ENCODE measurements around the gene OR5H14. TPM values are rescaled to one million over a fixed set of nuclear protein-coding genes. Genes with fewer than 3 reads are reported as not detected.

Gene OR5H14
- total and polyA plus RNA-seq, 10 of the 15 experiments (the other 5 are each of a cell fraction or from before 2014, with no cell fraction given), result not detected

- TF ChIP-seq ZBTB11 (CRISPR knock-in tag; IDR thresholded peaks at IDR 0.05), result no peak
- no peak for TF ChIP-seq ASH2L (IDR thresholded peaks at IDR 0.05; ENCODE audit: borderline replicate concordance, low read depth)
- TF ChIP-seq TAF1 (IDR thresholded peaks at IDR 0.05; ENCODE audit: borderline replicate concordance, low read depth, low read length), result no peak
- TF ChIP-seq PAX8 (IDR thresholded peaks at IDR 0.05), result no peak
Measured at GRCh38 chr3:98172621-98173020, 25.3 kb downstream of the OR5H14 start (continued).

- FAIRE-seq (no peak), DNase-seq (ENCODE audit: low read depth, low spot score) (no peak), ATAC-seq (no peak)
- ChIA-PET SMC1A (ENCODE audit: uncharacterized antibody, unreplicated experiment) (no interaction called here), RAD21 (ENCODE audit: unreplicated experiment) (no interaction called here), CTCF (no interaction called here), POLR2A (no interaction called here)
- Histone ChIP-seq H3K4me1 (ENCODE audit: control insufficient read depth, insufficient read depth, low read length) (no peaks in the 10 kb centered on the region), H3K4me2 (ENCODE audit: control insufficient read depth, insufficient read depth) (no peak overlapping the region), H3K27me3 (replicated peaks in 1 of 2; ENCODE audit: control insufficient read depth in 2 of 2, insufficient read depth in 2 of 2, low read length in 1 of 2) (no peaks in the 10 kb centered on the region), H4K20me1 (ENCODE audit: control insufficient read depth, insufficient read depth) (no peaks in the 10 kb centered on the region), H3K27ac (ENCODE audit: control insufficient read depth, insufficient read depth) (no peak overlapping the region), H3K36me3 (ENCODE audit: control insufficient read depth in 2 of 2, insufficient read depth in 2 of 2, low read length in 1 of 2) (no peaks in the 10 kb centered on the region), H3K4me3 (no peak overlapping the region), H3K79me2 (ENCODE audit: control insufficient read depth, insufficient read depth, low read length) (no peaks in the 10 kb centered on the region), H2AFZ (ENCODE audit: control insufficient read depth, low read depth, low read length) (no peak overlapping the region), H3K9ac (ENCODE audit: control insufficient read depth, insufficient read depth, low read length) (no peak overlapping the region), H3K9me3 (replicated peaks; ENCODE audit: control insufficient read depth, insufficient read depth, low read length) (no peaks in the 10 kb centered on the region)
- intact Hi-C loops (cut with micrococcal nuclease; ENCODE audit: unreplicated experiment), result no loop called here
- BruUV-seq (replicated peaks), result no TSS peak
- peak; percentile 59 for TF ChIP-seq SPI1 (IDR thresholded peaks at IDR 0.05; ENCODE audit: borderline replicate concordance, insufficient read depth, low read depth, low read length)
- TF ChIP-seq USF1 (IDR thresholded peaks at IDR 0.05; ENCODE audit: borderline replicate concordance, extremely low read length, insufficient read depth, low read depth, low read length), result no peak
- in situ Hi-C loops (cut with MboI), result no loop called here
- 46% methylated on average over 3 of the region's 3 CpGs for WGBS (ENCODE audit: insufficient coverage, insufficient replicate concordance, low lambda C conversion rate, missing lambda C conversion rate)
Measured at GRCh38 chr3:98180319-98180890, 33.1 kb downstream of the OR5H14 start.

All from GM12878 (cell line).